H1 (cell line): ENCODE results near the gene IPO13. TPM values are rescaled to one million over a fixed set of nuclear protein-coding genes. Genes with fewer than 3 reads are reported as not detected.

Experiments used
- CTCF ChIA-PET: fragments of 300-600 bp; sonication (Branson Sonifier 250); formaldehyde crosslinking; loops from one replicate; lab custom pipeline; 2021; ENCODE audit not compliant: partially characterized antibody; lab: Charles Lee
- POLR2A ChIA-PET: fragments of 300-600 bp; sonication (Branson Sonifier 250); formaldehyde crosslinking; loops from one replicate; lab custom pipeline; 2021; ENCODE audit warnings: inconsistent platforms; ENCODE audit not compliant: partially characterized antibody; lab: Charles Lee
- DNase-seq, 2 experiments: peaks; one replicate each; pipeline versions ENCODE4 v3.0.0 to v3.0.0-alpha.2; 2010 to 2022; ENCODE audit warnings: low spot score in 2 of 2, low read depth in 1 of 2, mixed read lengths in 1 of 2
- FAIRE-seq: peaks from 2 replicates; lab custom pipeline; 2011; peaks lifted over from hg19 to GRCh38; lab: Jason Lieb, UNC
- H2AFZ ChIP-seq: 2 replicates; pipeline ENCODE4 v1.8.1; 2012; ENCODE audit warnings: low read length, inconsistent platforms
- H2AK5ac ChIP-seq: 2 replicates; pipeline ENCODE4 v1.6.1; 2013; ENCODE audit warnings: low read depth, low read length
- H2BK120ac ChIP-seq: replicated peaks from 2 replicates; pipeline ENCODE3; 2013; ENCODE audit warnings: low read depth, low read length, inconsistent platforms
- H2BK12ac ChIP-seq: 2 replicates; pipeline ENCODE4 v1.6.1; 2013; ENCODE audit warnings: low read depth, low read length
- H2BK15ac ChIP-seq: 2 replicates; pipeline ENCODE4 v1.6.1; 2013; ENCODE audit warnings: low read length
- H2BK20ac ChIP-seq: 2 replicates; pipeline ENCODE4 v1.6.1; 2013; ENCODE audit warnings: low read length
- H2BK5ac ChIP-seq: 2 replicates; pipeline ENCODE4 v1.6.1; 2013; ENCODE audit warnings: low read depth, low read length
- H3K14ac ChIP-seq: 2 replicates; pipeline ENCODE4 v1.6.1; 2013; ENCODE audit warnings: inconsistent platforms; ENCODE audit not compliant: insufficient read length
- H3K18ac ChIP-seq: 2 replicates; pipeline ENCODE4 v1.6.1; 2013; ENCODE audit warnings: low read length; ENCODE audit errors: extremely low read depth
- H3K23ac ChIP-seq: 2 replicates; pipeline ENCODE4 v1.6.1; 2013; ENCODE audit warnings: inconsistent platforms; ENCODE audit not compliant: insufficient read length
- H3K23me2 ChIP-seq: 2 replicates; pipeline ENCODE4 v1.6.1; 2013; ENCODE audit warnings: low read depth, low read length
- H3K27ac ChIP-seq: 2 replicates; pipeline ENCODE4 v1.6.1; 2011; ENCODE audit warnings: low read depth, low read length, inconsistent platforms
- H3K27me3 ChIP-seq, 4 experiments: replicated peaks in 1 of 4; 1 replicate in 1 of 4; 2 replicates in 3 of 4; pipeline versions ENCODE4 v1.6.1 to v1.8.1; 2011 to 2013; ENCODE audit warnings: low read length in 3 of 4, mild to moderate bottlenecking in 3 of 4, inconsistent platforms in 2 of 4, mixed read lengths in 2 of 4, moderate library complexity in 1 of 4; ENCODE audit not compliant: control insufficient read depth in 3 of 4, insufficient read depth in 3 of 4; ENCODE audit errors: extremely low read depth in 1 of 4
- H3K36me3 ChIP-seq, 4 experiments: 2 replicates each; pipeline versions ENCODE4 v1.6.1 to v1.8.1; 2011 to 2013; ENCODE audit warnings: mild to moderate bottlenecking in 4 of 4, low read length in 3 of 4, moderate library complexity in 2 of 4, control low read depth in 1 of 4, inconsistent platforms in 1 of 4; ENCODE audit not compliant: insufficient read depth in 4 of 4, control insufficient read depth in 2 of 4
- H3K4ac ChIP-seq: replicated peaks from 2 replicates; pipeline ENCODE3; 2013; ENCODE audit warnings: low read length, low read depth, mixed read lengths, inconsistent platforms; ENCODE audit not compliant: insufficient read length
- H3K4me1 ChIP-seq, 4 experiments: replicated peaks in 1 of 4; 1 replicate in 1 of 4; 2 replicates in 3 of 4; pipeline versions ENCODE4 v1.6.1 to v1.8.1; 2011 to 2013; ENCODE audit warnings: low read length in 3 of 4, inconsistent platforms in 2 of 4, mixed read lengths in 1 of 4; ENCODE audit not compliant: insufficient read depth in 4 of 4, control insufficient read depth in 3 of 4
- H3K4me2 ChIP-seq, 2 experiments: 2 replicates each; pipeline versions ENCODE4 v1.6.1 to v1.8.1; 2011 to 2013; ENCODE audit warnings: low read depth in 2 of 2, low read length in 2 of 2, control low read depth in 1 of 2, inconsistent platforms in 1 of 2, mild to moderate bottlenecking in 1 of 2; ENCODE audit not compliant: insufficient read depth in 1 of 2
- H3K4me3 ChIP-seq, 4 experiments: fragments of 200-600, 300-600 bp in 1 of 4; sonication (generic), shearing (Covaris generic), sonication (Bioruptor Twin) in 1 of 4; 2 replicates each; pipeline versions ENCODE4 v1.5.1 to v1.8.1; 2011 to 2016; ENCODE audit warnings: low read length in 4 of 4, low read depth in 3 of 4, control low read depth in 2 of 4, inconsistent platforms in 2 of 4, mild to moderate bottlenecking in 2 of 4, mixed read lengths in 1 of 4, moderate library complexity in 1 of 4; ENCODE audit not compliant: insufficient read depth in 2 of 4; ENCODE audit errors: extremely low read depth in 1 of 4
- H3K56ac ChIP-seq: replicated peaks from 2 replicates; pipeline ENCODE3; 2013; ENCODE audit warnings: low read depth, mild to moderate bottlenecking, mixed read lengths, low read length, inconsistent platforms; ENCODE audit not compliant: insufficient read length
- H3K79me1 ChIP-seq: 2 replicates; pipeline ENCODE4 v1.6.1; 2013; ENCODE audit warnings: low read depth, low read length, control low read depth
- H3K79me2 ChIP-seq, 2 experiments: 2 replicates each; pipeline versions ENCODE4 v1.6.1 to v1.8.1; 2012 to 2013; ENCODE audit warnings: low read length in 2 of 2, mild to moderate bottlenecking in 2 of 2, inconsistent platforms in 1 of 2; ENCODE audit not compliant: insufficient read depth in 2 of 2, control insufficient read depth in 1 of 2
- H3K9ac ChIP-seq, 4 experiments: replicated peaks in 1 of 4; 1 replicate in 1 of 4; 2 replicates in 3 of 4; pipeline versions ENCODE4 v1.6.1 to v1.8.1; 2011 to 2013; ENCODE audit warnings: low read depth in 3 of 4, low read length in 3 of 4, control low read depth in 2 of 4, mild to moderate bottlenecking in 2 of 4, moderate library complexity in 2 of 4, inconsistent platforms in 1 of 4; ENCODE audit errors: extremely low read depth in 1 of 4
- H3K9me3 ChIP-seq, 2 experiments: 2 replicates each; pipeline versions ENCODE4 v1.6.1 to v1.8.1; 2012 to 2013; ENCODE audit warnings: mild to moderate bottlenecking in 2 of 2, moderate library complexity in 2 of 2, control low read depth in 1 of 2, inconsistent platforms in 1 of 2, low read depth in 1 of 2, low read length in 1 of 2, mixed read lengths in 1 of 2; ENCODE audit not compliant: insufficient read depth in 2 of 2
- H4K20me1 ChIP-seq, 2 experiments: replicated peaks in 1 of 2; 2 replicates each; pipeline versions ENCODE3 to v1.8.1; 2011 to 2013; ENCODE audit warnings: inconsistent platforms in 2 of 2, low read length in 2 of 2, mild to moderate bottlenecking in 1 of 2; ENCODE audit not compliant: insufficient read depth in 2 of 2, control insufficient read depth in 1 of 2
- H4K5ac ChIP-seq: 2 replicates; pipeline ENCODE4 v1.6.1; 2013; ENCODE audit warnings: low read length, low read depth, mixed read lengths, inconsistent platforms; ENCODE audit not compliant: insufficient read length
- H4K8ac ChIP-seq: 2 replicates; pipeline ENCODE4 v1.8.0; 2013; ENCODE audit warnings: mild to moderate bottlenecking, moderate library complexity, low read length, inconsistent platforms; ENCODE audit not compliant: insufficient read depth; ENCODE audit errors: extremely low read depth
- H4K91ac ChIP-seq: replicated peaks from 2 replicates; pipeline ENCODE3; 2013; ENCODE audit warnings: low read length, mixed read lengths, inconsistent platforms; ENCODE audit not compliant: insufficient read length
- CEBPB ChIP-seq: IDR thresholded peaks from 2 replicates; pipeline ENCODE4 v1.6.1; 2012; ENCODE audit warnings: low read depth, low read length
- RNF2 ChIP-seq: fragments of 200-900, 300-1000 bp; sonication (generic); IDR thresholded peaks from 2 replicates; pipeline ENCODE4 v1.7.1; 2016; ENCODE audit warnings: borderline replicate concordance, low read depth, mild to moderate bottlenecking, antibody characterized with exemption, low read length; ENCODE audit not compliant: poor library complexity, severe bottlenecking; ENCODE audit errors: missing control alignments
- WGBS, 2 experiments: shearing (Covaris generic) in 1 of 2; methylation state at CpG; one replicate each; pipeline versions ENCODE4 v1.1.6 to v1.1.7; 2013 to 2015; ENCODE audit warnings: low lambda C conversion rate in 2 of 2, mixed read lengths in 2 of 2, inconsistent platforms in 1 of 2, low coverage in 1 of 2, missing lambda C conversion rate in 1 of 2; ENCODE audit not compliant: insufficient replicate concordance in 2 of 2, insufficient coverage in 1 of 2, insufficient read length in 1 of 2; ENCODE audit errors: extremely low coverage in 1 of 2, missing lambda C conversion rate in 1 of 2; 5-methylcytosine and 5-hydroxymethylcytosine counted together
- polyA plus RNA-seq, 7 experiments: library from polyadenylated mRNA; depleted of rRNA in 3 of 7; stranded (reverse) in 5 of 7; unstranded in 2 of 7; fragments of >200 nt in 5 of 7; fragments of 200-250 nt in 2 of 7; gene quantifications; 1 replicate in 5 of 7; 2 replicates in 1 of 7; 4 replicates in 1 of 7; pipeline versions ENCODE4 v1.2.1 to v1.2.3, GENCODE V29; 2011 to 2013; ENCODE audit warnings: missing spikeins in 2 of 7, mixed read lengths in 2 of 7
- total RNA-seq: library from RNA; stranded (reverse); fragmentation: NEBNext Ultra II Directional; extraction: Animal tissue kit (Norgen Biotek cat#: 25700); gene quantifications from 2 replicates; pipeline ENCODE4 v1.2.1, GENCODE V29; 2021

The IPO13 gene
- total and polyA plus RNA-seq, 2 of the 8 experiments (the other 6 are each of a cell fraction or from before 2014, with no cell fraction given), result 23.0 to 27.0 TPM

DNA sequence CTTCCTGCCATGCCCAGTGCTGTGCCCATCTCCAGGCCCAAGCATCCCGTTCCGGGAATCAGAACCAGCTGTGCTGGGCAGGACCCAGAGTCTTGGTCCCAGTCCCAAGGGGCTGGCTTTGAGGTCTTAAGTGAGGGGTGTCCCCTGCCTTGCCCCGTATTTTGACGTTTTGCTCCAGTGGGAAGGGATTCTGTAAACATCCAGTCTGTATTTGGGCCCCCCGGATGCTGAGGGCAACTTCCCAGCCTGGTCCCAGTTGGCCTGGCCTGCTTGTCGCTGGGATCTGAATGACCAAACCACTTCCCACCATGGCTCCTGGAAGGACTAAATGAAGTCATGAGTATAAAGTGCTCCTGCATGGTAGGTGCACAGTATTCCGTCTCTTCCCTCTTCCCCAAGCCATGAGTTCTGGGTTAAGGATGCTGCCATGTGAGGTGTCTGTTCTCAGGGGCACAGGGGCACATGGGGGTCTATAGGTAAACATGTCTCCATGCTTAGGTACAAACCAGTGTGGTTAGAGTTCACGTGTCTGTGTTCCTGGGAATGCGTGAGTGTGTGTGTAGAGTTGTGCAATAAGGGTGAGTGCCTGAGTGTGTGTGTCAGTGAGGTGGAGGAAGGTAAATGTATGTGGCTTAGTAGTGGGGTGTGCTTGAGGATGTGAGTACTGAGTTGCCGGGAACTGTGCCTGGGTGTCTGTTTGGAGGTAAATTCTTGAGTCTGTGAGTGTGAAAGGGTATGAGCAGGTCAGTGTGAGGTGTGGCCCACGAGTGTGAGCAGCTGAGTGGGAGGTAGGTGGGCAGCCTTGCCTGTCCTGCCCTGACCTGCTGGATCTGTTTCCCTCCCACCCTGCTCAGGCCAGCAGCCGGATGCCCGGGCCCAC lies 33.7 kb downstream of the IPO13 start:
- no peak for DNase-seq

More for the DNA sequence above, 33.7 kb downstream of the IPO13 start:
- FAIRE-seq, result no peak
- CTCF ChIA-PET, result interaction anchor here (0.8 to 1.1 kb wide), 5 partner anchors 8 to 217 kb away, joined by 3 to 5 read pairs (median 3); no protein-coding TSS in a partner anchor
- H4K5ac ChIP-seq, result no peak overlapping the region
- peak overlapping the region; percentile 63 for H4K91ac ChIP-seq
- peak overlapping the region; percentile 62; the same call in 1 of the 2 replicates for H2BK5ac ChIP-seq
- POLR2A ChIA-PET, result interaction anchor here (0.6 to 1.9 kb wide), 9 partner anchors 9 to 217 kb away, joined by 3 to 10 read pairs (median 4); partner anchors contain the start of genes CCDC24 and DPH2
- no peak overlapping the region for H2AFZ ChIP-seq
- no peak overlapping the region for H3K27ac ChIP-seq
- H4K20me1 ChIP-seq, result peaks cover 2 to 36% of the 10 kb centered on the region in 2 experiments
- H3K27me3 ChIP-seq, result no peaks in the 10 kb centered on the region
- H2AK5ac ChIP-seq, result peak overlapping the region; percentile 84; the same call in 1 of the 2 replicates
- H3K36me3 ChIP-seq, result peaks cover 2 to 31% (median 15%) of the 10 kb centered on the region in 4 experiments; a peak in 5 of 8 replicates
- peaks cover 28% of the 10 kb centered on the region for H3K79me1 ChIP-seq
- H3K9me3 ChIP-seq, result no peaks in the 10 kb centered on the region
- peak overlapping the region; percentile 47 for H3K56ac ChIP-seq
- peaks cover 19% of the 10 kb centered on the region for H3K23me2 ChIP-seq
- peak overlapping the region; percentile 34; the same call in 1 of the 2 replicates for H3K18ac ChIP-seq
- H3K4me1 ChIP-seq, result peaks cover 4 to 17% (median 14%) of the 10 kb centered on the region in 4 experiments
- no peak overlapping the region for H3K14ac ChIP-seq
- H2BK120ac ChIP-seq, result no peak overlapping the region
- no peak overlapping the region; the same call in 1 of the 2 replicates for H4K8ac ChIP-seq
- peak overlapping the region; percentile 61 to 85 for H3K4me2 ChIP-seq
- no peak overlapping the region for H3K23ac ChIP-seq
- 78% methylated on average over 13 of the region's 13 CpGs; no CpG with 5 or more reads in 1 of the 2 experiments for WGBS, 2 experiments
- H2BK15ac ChIP-seq, result peak overlapping the region; percentile 77
- TF ChIP-seq RNF2 (no peak), CEBPB (peak; percentile 20; the same call in 1 of the 2 replicates)
- peak overlapping the region; percentile 46; the same call in 1 of the 2 replicates for H2BK12ac ChIP-seq
- H3K4ac ChIP-seq, result no peak overlapping the region
- peaks cover 0 to 21% of the 10 kb centered on the region in 2 experiments; a peak in 2 of 4 replicates for H3K79me2 ChIP-seq
- no peak overlapping the region for H2BK20ac ChIP-seq
- peak overlapping the region; percentile 42 to 74 (median 64); a peak in 7 of 8 replicates for H3K4me3 ChIP-seq
- H3K9ac ChIP-seq, result peak overlapping the region; percentile 2 to 72 (median 46); a peak in 6 of 7 replicates
